Activated T-cell treated with anti-CD3 and anti-CD28 coated beads, Interleukin-2, amount 50 U/mL, for 72 hours (primary cell): ENCODE results near the gene WIF1. TPM values are rescaled to one million over a fixed set of nuclear protein-coding genes. Genes with fewer than 3 reads are reported as not detected.

ENCODE experiments used
- ATAC-seq, 2 donors: fragments of 150-1000 bp; cut with Tn5 transposase; replicated peaks in 1 of 2; 2 replicates each; pipeline ENCODE4 v1.10.0; 2021; ENCODE audit warnings: moderate library complexity in 2 of 2, mild to moderate bottlenecking in 1 of 2
- DNase-seq, 2 donors: peaks; one replicate each; pipeline ENCODE4 v3.0.0; 2021 to 2022; ENCODE audit warnings: mixed read lengths in 1 of 2
- H3K27ac Mint-ChIP-seq: one replicate; pipeline ENCODE4 v1.8.0; 2022; ENCODE audit warnings: mild to moderate bottlenecking, moderate library complexity, mixed read lengths
- H3K27me3 Mint-ChIP-seq: one replicate; pipeline ENCODE4 v1.8.0; 2022; ENCODE audit warnings: low read depth, mixed read lengths
- H3K36me3 Mint-ChIP-seq, 2 donors: one replicate each; pipeline ENCODE4 v1.8.0; 2022; ENCODE audit warnings: mixed read lengths in 2 of 2, mild to moderate bottlenecking in 1 of 2; ENCODE audit not compliant: insufficient read depth in 2 of 2
- H3K4me1 Mint-ChIP-seq: one replicate; pipeline ENCODE4 v1.8.0; 2022; ENCODE audit warnings: low read depth, mixed read lengths
- H3K4me3 Mint-ChIP-seq, 2 donors: one replicate each; pipeline ENCODE4 v1.8.0; 2022; ENCODE audit warnings: mild to moderate bottlenecking in 2 of 2, mixed read lengths in 2 of 2, moderate library complexity in 2 of 2
- H3K9me3 Mint-ChIP-seq, 2 donors: one replicate each; pipeline ENCODE4 v1.8.0; 2022; ENCODE audit warnings: mixed read lengths in 2 of 2
- total RNA-seq, 2 donors: library from RNA; stranded (reverse); gene quantifications; one replicate each; pipeline ENCODE4 v1.2.3, GENCODE V29; 2022

The WIF1 gene
- total RNA-seq, 2 donors from 2014 or later: 0.22 TPM; not detected in 1

DNA sequence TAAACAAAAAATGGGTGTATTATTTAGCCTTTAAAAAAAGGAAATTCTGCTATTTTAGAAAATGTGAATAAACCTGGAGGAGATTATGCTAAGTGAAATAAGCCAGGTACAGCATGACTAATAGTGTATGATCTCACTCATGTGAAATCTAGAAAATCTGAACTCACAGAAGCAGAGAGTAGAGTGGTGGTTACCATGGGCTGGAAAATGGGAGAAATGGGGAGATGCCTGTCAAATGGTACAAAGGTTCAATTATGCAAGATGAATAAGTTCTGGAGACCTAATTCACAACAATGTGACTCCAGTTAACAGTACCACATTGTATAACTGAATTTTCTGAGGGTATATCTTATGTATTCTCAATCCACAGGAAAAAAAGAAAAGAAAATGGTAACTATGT lies 30.9 kb upstream of the WIF1 start:
- Mint-ChIP-seq H3K27ac (no peak overlapping the region), H3K36me3 (no peaks in the 10 kb centered on the region), H3K4me3 (no peak overlapping the region), H3K27me3 (peaks cover 26% of the 10 kb centered on the region), H3K4me1 (peaks cover 26% of the 10 kb centered on the region), H3K9me3 (no peaks in the 10 kb centered on the region)
- ATAC-seq: peak in 1 of 2 donors; percentile 33
- DNase-seq: no peak

DNA sequence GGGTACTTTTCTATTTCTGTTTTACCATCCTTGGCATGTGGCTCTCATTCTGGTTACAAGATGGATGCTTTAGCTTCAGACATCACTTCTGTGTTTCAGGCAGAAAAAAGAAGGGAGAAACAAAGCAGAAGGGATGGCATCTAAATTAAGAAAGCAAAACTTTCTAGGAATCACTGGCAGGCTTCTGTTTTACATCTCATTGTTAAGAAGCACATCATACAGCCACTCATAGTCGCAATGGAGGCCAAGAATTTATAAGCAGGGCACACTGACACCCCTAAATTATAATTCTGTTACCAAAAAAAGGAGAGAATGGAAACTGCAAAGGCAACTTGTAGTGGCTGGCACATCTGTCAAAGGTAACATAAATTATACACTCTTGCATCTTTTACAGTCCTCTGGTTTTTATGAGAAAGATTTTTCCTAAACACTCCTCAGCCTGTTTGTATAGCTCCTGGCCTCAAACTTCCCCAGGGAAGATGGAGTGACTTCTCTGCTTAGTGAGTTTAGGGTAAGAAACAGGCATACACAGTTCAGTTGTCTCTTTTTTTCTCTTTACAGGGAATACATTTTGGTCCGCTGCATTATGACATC lies 26.3 kb upstream of the WIF1 start:
- Mint-ChIP-seq H3K4me3 (no peak overlapping the region), H3K27ac (no peak overlapping the region), H3K9me3 (no peaks in the 10 kb centered on the region), H3K36me3 (no peaks in the 10 kb centered on the region), H3K4me1 (peaks cover 7% of the 10 kb centered on the region), H3K27me3 (peaks cover 34% of the 10 kb centered on the region)
- ATAC-seq (no peak), DNase-seq (no peak)

DNA sequence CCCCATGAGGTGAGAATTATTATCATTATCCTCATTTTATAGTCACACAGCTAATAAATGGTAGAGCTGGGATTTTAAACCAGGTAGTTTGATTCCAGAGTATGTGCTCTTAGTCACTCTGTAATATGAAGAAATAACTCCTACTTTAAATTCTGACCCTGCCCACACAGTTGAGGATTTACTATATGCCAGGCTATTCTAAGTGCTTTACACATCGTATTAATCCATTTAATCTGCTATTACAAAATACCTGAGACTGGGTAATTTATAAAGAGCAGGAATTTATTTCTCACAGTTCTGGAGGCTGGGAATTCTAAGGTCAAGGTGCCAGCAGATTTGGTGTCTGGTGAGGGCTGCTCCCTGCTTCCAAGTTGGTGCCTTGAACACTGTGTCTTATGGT lies 19.6 kb upstream of the WIF1 start:
- ATAC-seq (no peak), DNase-seq (no peak)
- H3K27me3 Mint-ChIP-seq: peaks cover 25% of the 10 kb centered on the region
- H3K4me3 Mint-ChIP-seq: no peak overlapping the region
- peaks cover 5% of the 10 kb centered on the region in 2 donors for H3K9me3 Mint-ChIP-seq
- peaks cover 0 to 3% of the 10 kb centered on the region in 2 donors for H3K36me3 Mint-ChIP-seq
- no peak overlapping the region for H3K27ac Mint-ChIP-seq
- H3K4me1 Mint-ChIP-seq: no peaks in the 10 kb centered on the region

DNA sequence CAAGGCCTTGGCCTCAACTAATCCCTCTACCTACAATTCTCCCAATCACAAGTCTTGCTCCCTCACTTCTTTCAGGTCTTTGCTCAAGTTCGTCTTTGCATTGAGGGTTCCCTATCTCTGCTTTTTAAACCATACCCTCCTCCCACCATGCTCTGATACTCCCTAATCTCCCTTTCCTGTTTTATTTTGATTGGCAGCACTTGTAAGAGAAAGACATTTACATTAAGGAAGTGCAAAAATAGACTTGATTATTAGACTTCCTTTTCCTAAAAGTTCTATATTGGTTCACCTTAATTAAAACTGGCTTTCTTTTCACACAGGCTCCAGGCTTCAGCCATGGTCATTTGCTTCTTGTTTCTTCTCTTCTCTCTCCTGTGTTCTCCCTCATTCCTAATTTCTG lies 18.3 kb upstream of the WIF1 start:
- H3K4me3 Mint-ChIP-seq: no peak overlapping the region
- H3K36me3 Mint-ChIP-seq: peaks cover 0 to 4% of the 10 kb centered on the region in 2 donors
- H3K9me3 Mint-ChIP-seq: peaks cover 5 to 6% of the 10 kb centered on the region in 2 donors
- DNase-seq (no peak), ATAC-seq (no peak)
- no peaks in the 10 kb centered on the region for H3K4me1 Mint-ChIP-seq
- H3K27ac Mint-ChIP-seq: no peak overlapping the region
- H3K27me3 Mint-ChIP-seq: peaks cover 25% of the 10 kb centered on the region

DNA sequence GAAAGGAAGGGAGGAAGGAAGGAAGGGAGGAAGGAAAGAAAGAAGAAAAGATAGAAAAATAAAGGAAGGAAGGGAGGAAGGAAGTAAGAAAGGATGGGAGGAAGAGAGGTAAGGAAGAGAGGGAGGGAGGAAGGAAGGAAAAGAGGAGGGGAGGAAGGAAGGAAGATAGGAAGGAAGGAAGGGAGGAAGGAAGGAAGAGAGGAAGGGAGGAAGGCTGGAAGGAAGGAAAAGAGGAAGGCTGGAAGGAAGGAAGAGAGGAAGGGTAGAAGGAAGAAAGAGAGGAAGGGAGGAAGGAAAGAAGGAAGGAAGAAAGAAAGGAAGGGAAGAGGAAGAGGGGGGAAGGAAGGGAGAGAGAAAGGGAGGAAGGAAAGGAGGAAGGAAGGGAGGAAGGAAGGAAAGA lies 12.8 kb upstream of the WIF1 start:
- no peak for ATAC-seq
- peaks cover 18% of the 10 kb centered on the region for H3K27me3 Mint-ChIP-seq
- peaks cover 5 to 10% of the 10 kb centered on the region in 2 donors for H3K9me3 Mint-ChIP-seq
- no peak overlapping the region for H3K4me3 Mint-ChIP-seq
- no peak for DNase-seq
- H3K36me3 Mint-ChIP-seq: peaks cover 0 to 4% of the 10 kb centered on the region in 2 donors
- no peak overlapping the region for H3K27ac Mint-ChIP-seq
- no peaks in the 10 kb centered on the region for H3K4me1 Mint-ChIP-seq

DNA sequence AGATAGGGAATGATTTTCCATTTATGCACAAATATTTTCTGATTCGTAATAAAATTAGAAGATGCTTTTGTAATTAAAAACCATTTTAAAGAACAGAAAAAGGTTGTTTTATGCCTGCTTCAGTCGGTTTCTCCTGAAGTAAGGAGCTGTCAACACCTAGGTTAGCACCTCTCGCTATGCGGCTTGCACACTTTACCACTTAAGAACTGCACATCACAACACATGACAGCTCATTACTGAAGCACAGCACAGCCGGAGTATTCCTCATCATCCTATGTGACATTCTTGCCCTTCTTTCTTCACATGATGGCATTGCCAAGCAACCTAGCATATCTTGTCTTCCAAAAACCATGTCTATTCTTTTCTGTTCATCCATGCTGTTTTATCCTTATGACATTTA lies 5.4 kb upstream of the WIF1 start:
- Mint-ChIP-seq H3K9me3 (no peaks in the 10 kb centered on the region), H3K36me3 (no peaks in the 10 kb centered on the region), H3K27me3 (peaks cover 11% of the 10 kb centered on the region), H3K4me3 (no peak overlapping the region), H3K4me1 (peaks cover 6% of the 10 kb centered on the region), H3K27ac (no peak overlapping the region)
- DNase-seq (no peak), ATAC-seq (no peak)

DNA sequence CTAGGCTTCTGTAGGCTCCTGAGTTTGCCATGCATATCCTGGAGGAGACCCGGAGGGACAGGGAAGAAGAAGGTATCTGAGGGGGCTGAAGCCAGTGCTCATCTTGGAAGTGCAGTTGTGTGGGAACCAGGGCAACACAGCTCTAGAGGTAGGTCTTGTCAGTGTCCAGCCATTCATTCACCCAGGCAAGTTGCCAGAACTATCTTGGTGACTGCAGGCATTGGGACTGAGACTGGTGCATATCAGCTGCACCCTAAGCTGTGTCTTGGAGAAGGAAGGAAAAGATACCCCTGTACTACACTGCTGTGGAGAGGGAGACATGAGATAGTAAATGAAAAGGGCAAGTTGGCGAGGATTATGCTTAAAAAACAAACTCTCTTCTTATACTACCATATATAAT lies 4.9 kb upstream of the WIF1 start:
- H3K9me3 Mint-ChIP-seq: no peaks in the 10 kb centered on the region
- H3K4me3 Mint-ChIP-seq: no peak overlapping the region
- no peak for DNase-seq
- no peak for ATAC-seq
- H3K36me3 Mint-ChIP-seq: no peaks in the 10 kb centered on the region
- H3K4me1 Mint-ChIP-seq: peaks cover 6% of the 10 kb centered on the region
- no peak overlapping the region for H3K27ac Mint-ChIP-seq
- H3K27me3 Mint-ChIP-seq: peaks cover 8% of the 10 kb centered on the region

DNA sequence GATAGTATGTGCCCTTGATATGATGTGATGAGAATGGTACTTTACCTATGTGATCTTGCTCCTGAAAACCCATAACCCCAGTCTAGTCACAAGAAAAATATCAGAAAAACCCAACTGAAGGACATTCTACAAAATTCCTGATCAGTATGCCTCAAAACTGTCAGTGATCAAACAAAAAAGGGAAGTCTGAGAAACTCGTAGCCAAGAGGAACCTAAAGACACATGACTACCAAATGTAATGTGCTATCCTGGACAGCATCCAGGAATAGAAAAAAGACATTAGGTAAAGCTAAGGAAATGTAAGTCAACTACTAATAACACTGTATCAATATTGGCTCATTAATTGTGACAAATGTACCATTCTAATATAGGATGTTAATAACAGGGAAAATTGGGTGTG lies 4.1 kb upstream of the WIF1 start:
- Mint-ChIP-seq H3K4me3 (no peak overlapping the region), H3K27ac (no peak overlapping the region), H3K36me3 (no peaks in the 10 kb centered on the region), H3K9me3 (no peaks in the 10 kb centered on the region), H3K4me1 (peaks cover 6% of the 10 kb centered on the region), H3K27me3 (peaks cover 15% of the 10 kb centered on the region)
- ATAC-seq (no peak), DNase-seq (no peak)

DNA sequence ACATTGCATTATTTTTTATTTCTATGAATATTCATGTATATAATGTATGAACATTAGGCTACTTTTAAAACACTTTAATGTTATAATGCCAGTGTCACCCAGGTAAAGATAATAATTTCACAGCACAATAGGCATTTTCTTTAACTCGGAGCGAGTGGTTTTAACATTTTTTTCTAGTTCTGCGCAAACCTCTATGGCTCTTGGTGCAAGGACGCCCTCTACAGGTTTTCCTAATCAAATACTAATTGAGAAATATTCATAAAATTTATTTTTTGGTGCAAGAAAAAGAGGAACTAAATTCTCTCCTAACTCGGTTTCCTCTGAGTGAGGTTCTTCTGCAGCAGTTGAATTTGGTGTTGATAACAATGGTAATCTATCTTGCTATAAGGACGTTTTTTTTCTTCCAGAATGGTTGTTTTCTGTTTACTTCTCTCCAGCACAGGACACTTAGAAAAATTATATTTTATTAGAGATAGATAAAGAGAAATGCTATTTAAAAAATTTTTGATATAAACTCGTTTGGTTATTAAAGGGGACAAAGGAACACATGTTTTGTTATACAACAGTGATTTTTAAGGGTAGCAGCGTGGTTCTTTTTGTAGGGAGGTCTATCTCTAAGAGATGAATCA lies 2.4 kb upstream of the WIF1 start:
- no peak for ATAC-seq
- H3K4me1 Mint-ChIP-seq: peaks cover 6% of the 10 kb centered on the region
- no peak overlapping the region for H3K27ac Mint-ChIP-seq
- peak; percentile 12 to 26 for DNase-seq
- H3K36me3 Mint-ChIP-seq: no peaks in the 10 kb centered on the region
- no peaks in the 10 kb centered on the region for H3K9me3 Mint-ChIP-seq
- H3K4me3 Mint-ChIP-seq: no peak overlapping the region
- peaks cover 29% of the 10 kb centered on the region for H3K27me3 Mint-ChIP-seq

DNA sequence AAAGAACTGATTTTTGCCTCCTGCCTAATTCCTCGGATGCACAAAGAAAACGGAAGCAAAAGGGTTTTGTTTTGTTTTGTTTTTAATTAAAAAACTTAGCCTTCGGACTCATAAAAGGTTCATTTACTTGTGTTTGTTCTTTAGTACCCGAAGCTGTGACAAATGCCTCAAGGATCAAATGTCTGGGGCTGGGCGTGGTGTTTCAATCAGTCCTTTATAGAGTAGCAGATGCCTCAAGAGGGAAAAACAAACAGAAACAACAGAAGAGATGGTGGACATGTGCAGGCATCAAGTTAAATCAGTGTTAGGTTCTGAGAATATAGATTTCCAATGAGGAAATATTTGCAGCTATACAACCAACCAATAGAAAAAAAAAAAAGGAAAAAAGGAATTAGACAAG lies 1.6 kb upstream of the WIF1 start:
- H3K4me3 Mint-ChIP-seq: no peak overlapping the region
- peaks cover 32% of the 10 kb centered on the region for H3K27me3 Mint-ChIP-seq
- no peaks in the 10 kb centered on the region for H3K9me3 Mint-ChIP-seq
- no peak overlapping the region for H3K27ac Mint-ChIP-seq
- no peaks in the 10 kb centered on the region for H3K36me3 Mint-ChIP-seq
- no peak for ATAC-seq
- no peak for DNase-seq
- peaks cover 6% of the 10 kb centered on the region for H3K4me1 Mint-ChIP-seq

DNA sequence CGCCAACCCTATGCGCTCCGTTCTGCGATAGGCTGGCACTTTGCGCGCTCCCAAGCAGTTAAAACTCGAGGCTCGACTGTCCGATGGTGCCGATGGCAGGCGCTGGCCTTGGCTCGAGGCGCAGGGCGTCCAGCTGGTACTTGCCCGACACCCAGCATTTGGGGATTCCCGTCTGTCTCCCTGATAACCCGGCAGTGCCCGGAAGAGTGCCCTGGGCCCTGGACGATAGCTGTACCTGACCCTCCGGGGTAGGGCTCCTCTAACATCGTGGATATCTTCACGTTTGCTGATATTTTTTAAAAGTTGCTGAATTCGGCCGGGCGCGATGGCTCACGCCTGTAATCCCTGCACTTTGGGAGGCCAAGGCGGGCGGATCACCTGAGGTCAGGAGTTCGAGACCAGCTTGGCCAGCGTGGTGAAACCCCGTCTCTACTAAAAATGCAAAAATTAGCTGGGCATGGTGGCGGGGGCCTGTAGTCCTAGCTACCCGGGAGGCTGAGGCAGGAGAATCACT lies 908 bp upstream of the WIF1 start:
- Mint-ChIP-seq H3K4me3 (peak overlapping the region; percentile 60 to 72), H3K27me3 (peaks cover 39% of the 10 kb centered on the region), H3K27ac (no peak overlapping the region), H3K4me1 (peaks cover 6% of the 10 kb centered on the region), H3K9me3 (no peaks in the 10 kb centered on the region), H3K36me3 (no peaks in the 10 kb centered on the region)
- DNase-seq (no peak), ATAC-seq (no peak)

DNA sequence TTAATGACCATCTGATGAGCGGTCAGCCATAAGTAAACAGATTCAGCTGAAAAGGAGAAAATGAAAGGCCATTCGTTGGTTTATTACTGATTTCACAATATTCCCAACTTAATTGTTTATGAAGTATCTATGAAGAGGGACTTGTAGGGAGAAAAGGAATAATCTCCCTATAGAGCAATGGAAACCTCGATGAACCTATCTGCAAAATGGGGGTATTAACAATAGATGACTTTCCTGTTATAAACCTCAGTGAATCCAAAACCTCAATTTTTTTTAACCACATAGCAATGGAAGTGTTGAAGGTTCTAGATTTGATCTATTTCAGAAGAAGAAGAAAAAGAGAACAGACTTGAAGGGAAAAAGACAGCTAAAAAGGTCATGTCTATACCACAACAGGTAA lies 2.0 kb downstream of the WIF1 start:
- no peaks in the 10 kb centered on the region for H3K9me3 Mint-ChIP-seq
- H3K27me3 Mint-ChIP-seq: peaks cover 43% of the 10 kb centered on the region

DNA sequence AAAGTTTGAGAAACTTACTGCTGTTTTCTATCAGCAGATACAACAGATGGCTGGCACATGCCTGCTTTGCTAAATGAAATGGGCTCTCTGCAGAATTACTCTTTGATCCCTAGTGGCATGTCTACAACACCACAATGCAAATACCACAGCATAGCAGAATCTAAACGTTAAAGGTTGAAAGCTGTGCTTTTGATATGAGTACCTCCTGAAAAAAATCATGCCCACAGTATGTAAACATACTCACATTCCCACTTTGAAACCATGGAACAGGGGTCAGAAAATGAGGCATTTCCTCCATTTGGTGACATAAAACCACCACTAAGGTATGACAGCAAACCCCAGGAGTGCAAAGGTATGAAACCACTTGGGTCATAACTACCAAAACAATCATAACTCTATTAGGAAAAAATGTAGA lies 7.5 kb downstream of the WIF1 start:
- Mint-ChIP-seq H3K9me3 (no peaks in the 10 kb centered on the region), H3K4me3 (no peak overlapping the region), H3K27ac (no peak overlapping the region), H3K4me1 (no peaks in the 10 kb centered on the region), H3K36me3 (no peaks in the 10 kb centered on the region), H3K27me3 (peaks cover 49% of the 10 kb centered on the region)
- DNase-seq (no peak), ATAC-seq (peak; percentile 57 to 79)

More for the DNA sequence above, 2.0 kb downstream of the WIF1 start:
- peaks cover 6% of the 10 kb centered on the region for H3K4me1 Mint-ChIP-seq
- H3K36me3 Mint-ChIP-seq: no peaks in the 10 kb centered on the region
- ATAC-seq (no peak), DNase-seq (no peak)
- no peak overlapping the region for H3K4me3 Mint-ChIP-seq
- no peak overlapping the region for H3K27ac Mint-ChIP-seq

DNA sequence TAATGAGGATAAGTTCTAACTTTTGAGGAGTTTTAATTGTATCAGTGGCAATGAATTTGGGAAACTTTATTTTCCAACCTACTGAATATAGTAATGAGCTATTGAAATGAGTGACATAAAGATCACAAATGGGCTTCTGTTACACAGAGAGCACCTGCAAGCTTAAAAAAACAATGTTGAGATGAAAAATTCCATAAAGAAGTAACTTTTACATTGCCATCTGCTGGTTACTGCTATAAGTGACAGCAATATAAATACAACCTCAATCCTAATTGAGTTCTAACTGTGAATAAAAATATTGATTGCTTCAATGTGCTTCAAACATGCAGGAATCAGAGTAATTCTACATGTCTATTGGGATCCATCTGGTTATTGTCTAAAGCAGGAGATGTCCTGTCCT lies 14.2 kb downstream of the WIF1 start:
- Mint-ChIP-seq H3K4me1 (no peaks in the 10 kb centered on the region), H3K27ac (no peak overlapping the region), H3K27me3 (peaks cover 19% of the 10 kb centered on the region), H3K36me3 (no peaks in the 10 kb centered on the region), H3K4me3 (no peak overlapping the region), H3K9me3 (no peaks in the 10 kb centered on the region)
- DNase-seq: no peak
- ATAC-seq: no peak
